Right cardiac atrium (tissue), 5 donors: Measurements from ENCODE around the gene MXD3. TPM values are rescaled to one million over a fixed set of nuclear protein-coding genes. Genes with fewer than 3 reads are reported as not detected.

Experiments used
- ATAC-seq, 2 donors: fragments of 200-7000 bp; cut with Tn5 transposase; one replicate each; pipeline versions ENCODE4 v1.8.0 to v1.9.1; 2020; ENCODE audit warnings: moderate library complexity in 2 of 2, mild to moderate bottlenecking in 1 of 2
- DNase-seq, 3 donors: peaks; one replicate each; pipeline ENCODE4 v3.0.0-alpha.2; 2020
- H3K27ac ChIP-seq: one replicate; pipeline ENCODE4 v1.5.1; 2013; ENCODE audit warnings: mild to moderate bottlenecking, low read length, control low read depth, moderate library complexity
- H3K27me3 ChIP-seq: one replicate; pipeline ENCODE4 v1.6.1; 2013; ENCODE audit not compliant: control insufficient read depth, insufficient read depth
- H3K4me1 ChIP-seq: one replicate; pipeline ENCODE4 v1.6.1; 2013; ENCODE audit warnings: low read length; ENCODE audit not compliant: control insufficient read depth, insufficient read depth
- H3K4me3 ChIP-seq: one replicate; pipeline ENCODE4 v1.5.1; 2013; ENCODE audit warnings: low read length, control low read depth
- H3K9me3 ChIP-seq: one replicate; pipeline ENCODE4 v1.6.1; 2013; ENCODE audit warnings: low read length; ENCODE audit not compliant: control insufficient read depth
- WGBS: extraction: QIAGEN DNeasy Blood & Tissue Kit; methylation state at CpG from one replicate; pipeline ENCODE4 v1.1.7; 2013; 5-methylcytosine and 5-hydroxymethylcytosine counted together
- intact Hi-C, 4 donors: fragments of 100-400 bp; cut with DNase I; formaldehyde crosslinking; loops; one replicate each; pipeline versions ENCODE4 v1.11.0 to v1.14.0; 2022 to 2023
- polyA plus RNA-seq: library from polyadenylated mRNA; stranded (reverse); fragments of 200-250 nt; gene quantifications from one replicate; pipeline ENCODE4 v1.2.3, GENCODE V29; 2013
- total RNA-seq, 4 donors: library from RNA; stranded (reverse); fragmentation: NEBNext Ultra II Directional; extraction: Animal tissue kit (Norgen Biotek cat#: 25700); gene quantifications; one replicate each; pipeline ENCODE4 v1.2.1, GENCODE V29; 2021
- donor health status: healthy with polysubstance abuse.
- donor health status: DM: no; HTN: yes; CAD: no.
- donor health status: DM: no; HTN: no; CAD: no.
- donor health status: DM: no; HTN: yes; CAD: no; lungs with severe emphysema.
- donor health status: DM: yes; HTN: yes; CAD: no.

Gene MXD3
- total and polyA plus RNA-seq, 5 donors = 1.7 to 3.6 (median 2.4) TPM

GRCh38 chr5:177290816-177291596, 20.7 kb downstream of the MXD3 start:
- Histone ChIP-seq H3K4me3 (no peak overlapping the region), H3K27me3 (no peaks in the 10 kb centered on the region), H3K27ac (no peak overlapping the region), H3K4me1 (peaks cover 1% of the 10 kb centered on the region), H3K9me3 (no peaks in the 10 kb centered on the region)
- DNase-seq (no peak), ATAC-seq (no peak)
- intact Hi-C loops = no loop called here
- WGBS = 96% methylated on average over 12 of the region's 12 CpGs

- intact Hi-C loops = no loop called here
- Histone ChIP-seq H3K9me3 (no peaks in the 10 kb centered on the region), H3K4me1 (no peaks in the 10 kb centered on the region), H3K27ac (no peak overlapping the region), H3K4me3 (no peak overlapping the region), H3K27me3 (no peaks in the 10 kb centered on the region)
- no peak for ATAC-seq
- 90% methylated on average over 2 of the region's 2 CpGs for WGBS
- no peak for DNase-seq
Observed at GRCh38 chr5:177288191-177288590, 23.5 kb downstream of the MXD3 start.

GRCh38 chr5:177276886-177277285, 34.8 kb downstream of the MXD3 start:
- Histone ChIP-seq H3K4me3 (no peak overlapping the region), H3K4me1 (no peaks in the 10 kb centered on the region), H3K27ac (no peak overlapping the region), H3K9me3 (no peaks in the 10 kb centered on the region), H3K27me3 (no peaks in the 10 kb centered on the region)
- no peak for DNase-seq
- 41% methylated on average over 1 of the region's 1 CpG for WGBS
- intact Hi-C loops = no loop called here
- no peak for ATAC-seq

DNA sequence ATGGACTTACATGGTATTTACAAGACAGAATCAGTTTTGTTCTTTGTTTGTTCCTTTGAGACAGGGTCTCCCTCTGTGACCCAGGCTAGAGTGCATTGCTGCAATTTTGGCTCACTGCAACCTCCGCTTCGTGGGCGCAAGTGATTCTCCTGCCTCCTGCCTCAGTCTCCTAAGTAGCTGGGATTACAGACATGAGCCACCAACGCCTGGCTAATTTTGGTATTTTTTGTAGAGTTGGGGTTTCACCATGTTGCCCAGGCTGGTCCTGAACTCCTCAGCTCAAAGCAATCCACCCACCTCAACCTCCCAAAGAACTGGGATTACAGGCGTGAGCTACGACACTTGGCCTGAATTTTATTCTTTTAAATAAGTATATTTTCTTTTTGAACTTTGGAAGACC, 35.8 kb downstream of the MXD3 start:
- no peak overlapping the region for H3K4me3 ChIP-seq
- intact Hi-C loops = no loop called here
- ATAC-seq = no peak
- DNase-seq = no peak
- H3K27me3 ChIP-seq = no peaks in the 10 kb centered on the region
- H3K27ac ChIP-seq = no peak overlapping the region
- no peaks in the 10 kb centered on the region for H3K9me3 ChIP-seq
- WGBS = 94% methylated on average over 6 of the region's 6 CpGs
- no peaks in the 10 kb centered on the region for H3K4me1 ChIP-seq

GRCh38 chr5:177271113-177271512, 40.6 kb downstream of the MXD3 start:
- intact Hi-C loops = no loop called here
- H3K27me3 ChIP-seq = no peaks in the 10 kb centered on the region
- DNase-seq = no peak
- H3K27ac ChIP-seq = no peak overlapping the region
- no peak for ATAC-seq
- no peaks in the 10 kb centered on the region for H3K9me3 ChIP-seq
- no peaks in the 10 kb centered on the region for H3K4me1 ChIP-seq
- 96% methylated on average over 4 of the region's 4 CpGs for WGBS
- no peak overlapping the region for H3K4me3 ChIP-seq

DNA sequence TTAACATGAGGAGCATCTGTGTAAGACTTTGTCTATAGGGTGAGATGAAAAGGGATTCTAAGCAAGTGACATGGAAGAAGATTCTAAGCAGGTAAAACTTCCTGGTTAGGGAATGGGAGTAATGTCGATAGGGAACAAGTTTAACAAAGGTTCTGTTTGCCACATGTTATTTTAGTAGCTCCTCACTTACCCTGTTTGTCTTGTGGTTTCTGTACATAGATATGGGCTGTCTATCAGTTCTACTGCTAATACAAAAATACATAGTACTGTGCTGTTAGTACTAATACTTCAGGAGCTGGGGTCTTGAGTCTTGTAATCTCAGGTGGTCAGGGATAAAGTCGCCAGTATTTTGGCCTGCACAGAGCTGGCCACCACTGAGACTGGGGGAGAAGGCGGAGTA, 41.0 kb downstream of the MXD3 start:
- Histone ChIP-seq H3K9me3 (no peaks in the 10 kb centered on the region), H3K4me1 (no peaks in the 10 kb centered on the region), H3K27me3 (no peaks in the 10 kb centered on the region), H3K27ac (no peak overlapping the region), H3K4me3 (no peak overlapping the region)
- DNase-seq = no peak
- WGBS = 91% methylated on average over 3 of the region's 3 CpGs
- ATAC-seq = no peak
- intact Hi-C loops = no loop called here

GRCh38 chr5:177269976-177270375, 41.7 kb downstream of the MXD3 start:
- Histone ChIP-seq H3K9me3 (no peaks in the 10 kb centered on the region), H3K27ac (no peak overlapping the region), H3K4me1 (no peaks in the 10 kb centered on the region), H3K27me3 (no peaks in the 10 kb centered on the region), H3K4me3 (no peak overlapping the region)
- 95% methylated on average over 3 of the region's 3 CpGs for WGBS
- DNase-seq = no peak
- intact Hi-C loops = no loop called here
- ATAC-seq = no peak

DNA sequence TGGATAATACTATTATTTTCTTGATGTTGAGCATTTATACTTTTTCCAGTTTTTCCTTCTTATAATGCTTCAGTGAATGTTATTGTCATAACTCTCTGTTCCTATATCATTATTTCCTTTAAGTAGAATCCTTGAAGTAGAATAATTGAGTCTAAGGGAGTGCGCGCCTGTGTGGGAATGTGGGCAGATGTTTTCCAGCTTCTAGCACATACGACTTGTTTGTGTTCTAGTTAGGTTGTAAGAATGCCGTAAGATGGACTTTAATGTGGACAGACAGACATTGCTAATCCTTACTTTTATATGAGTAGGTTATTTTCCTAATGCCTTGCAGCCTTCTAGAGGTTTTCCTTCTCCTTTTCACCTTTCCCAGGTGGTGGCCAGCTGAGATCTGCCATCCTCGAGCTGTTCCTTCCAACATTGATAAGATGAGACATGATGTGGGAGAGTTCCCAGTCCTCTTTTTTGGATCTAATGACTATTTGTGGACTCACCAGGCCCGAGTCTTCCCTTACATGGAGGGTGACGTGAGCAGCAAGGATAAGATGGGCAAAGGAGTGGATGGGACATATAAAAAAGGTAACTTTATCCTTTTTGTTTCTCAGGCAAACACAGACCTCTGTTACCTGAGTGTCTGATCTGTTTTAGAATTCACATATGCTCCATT, 42.3 kb downstream of the MXD3 start:
- 92% methylated on average over 7 of the region's 7 CpGs for WGBS
- intact Hi-C loops = no loop called here

GRCh38 chr5:177265395-177265794, 46.3 kb downstream of the MXD3 start:
- intact Hi-C loops = no loop called here
- 94% methylated on average over 16 of the region's 16 CpGs for WGBS
- DNase-seq (peak in 1 of 3 donors; percentile 54), ATAC-seq (peak; percentile 19 to 44)
- Histone ChIP-seq H3K27me3 (no peaks in the 10 kb centered on the region), H3K27ac (no peak overlapping the region), H3K4me1 (no peaks in the 10 kb centered on the region), H3K9me3 (no peaks in the 10 kb centered on the region), H3K4me3 (no peak overlapping the region)

More for the DNA sequence above, 42.3 kb downstream of the MXD3 start:
- ATAC-seq (no peak), DNase-seq (no peak)
- Histone ChIP-seq H3K27ac (no peak overlapping the region), H3K4me3 (no peak overlapping the region), H3K4me1 (no peaks in the 10 kb centered on the region), H3K27me3 (no peaks in the 10 kb centered on the region), H3K9me3 (no peaks in the 10 kb centered on the region)

GRCh38 chr5:177264178-177264577, 47.5 kb downstream of the MXD3 start:
- Histone ChIP-seq H3K9me3 (no peaks in the 10 kb centered on the region), H3K4me1 (no peaks in the 10 kb centered on the region), H3K4me3 (no peak overlapping the region), H3K27ac (no peak overlapping the region), H3K27me3 (no peaks in the 10 kb centered on the region)
- intact Hi-C loops = no loop called here
- no peak for ATAC-seq
- no peak for DNase-seq
- 89% methylated on average over 1 of the region's 1 CpG for whole genome bisulfite sequencing

GRCh38 chr5:177261510-177261909, 50.2 kb downstream of the MXD3 start:
- 93% methylated on average over 1 of the region's 1 CpG for whole genome bisulfite sequencing
- intact Hi-C loops = no loop called here
- Histone ChIP-seq H3K9me3 (no peaks in the 10 kb centered on the region), H3K4me1 (no peaks in the 10 kb centered on the region), H3K4me3 (no peak overlapping the region), H3K27ac (no peak overlapping the region), H3K27me3 (no peaks in the 10 kb centered on the region)
- no peak for ATAC-seq
- no peak for DNase-seq
